ENCODE measurements around the gene SSTR3. TPM values are rescaled to one million over a fixed set of nuclear protein-coding genes. Genes with fewer than 3 reads are reported as not detected.

The SSTR3 gene
- total RNA-seq, 1 donor from 2014 or later = not detected

DNA sequence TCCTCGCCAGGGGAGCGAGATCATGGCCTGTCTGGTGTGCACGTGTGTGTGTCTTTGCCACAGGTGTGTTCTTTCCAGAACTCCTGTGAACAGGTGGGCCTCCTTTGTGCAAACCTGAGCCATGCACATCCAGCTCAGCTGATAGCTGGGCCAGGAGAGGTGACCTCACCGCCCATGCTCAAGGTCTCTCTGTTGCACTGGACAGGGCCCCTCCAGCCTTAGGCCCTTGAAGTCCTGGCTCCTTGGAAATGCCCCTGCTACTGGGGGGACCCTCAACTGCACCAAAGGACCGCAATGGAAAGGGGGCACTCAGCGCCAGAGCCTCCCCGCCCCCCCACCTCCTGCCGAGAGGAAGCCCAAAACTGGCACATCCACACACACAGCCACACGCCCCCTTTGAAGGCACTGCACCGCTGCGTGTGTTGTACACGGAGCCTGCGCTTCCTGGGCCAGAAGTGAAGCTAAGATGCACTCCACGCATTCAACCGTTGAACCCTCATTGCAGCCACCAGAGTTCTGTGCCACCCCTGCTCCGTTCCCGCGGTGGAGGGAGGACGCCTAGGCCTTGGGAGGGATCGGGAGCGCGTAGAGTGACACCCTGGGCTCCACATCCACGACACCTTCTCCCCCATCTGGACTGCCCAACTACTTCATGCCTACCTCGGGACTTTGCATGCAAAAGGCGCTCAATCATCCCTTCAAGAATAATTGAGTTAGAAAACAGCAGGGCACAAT lies 46.2 kb downstream of the SSTR3 start:
- Histone ChIP-seq H3K27ac (ENCODE audit: low read depth, low read length) (no peak overlapping the region), H3K4me1 (ENCODE audit: insufficient read depth, low read length) (no peaks in the 10 kb centered on the region), H3K36me3 (ENCODE audit: insufficient read depth, low read length) (no peaks in the 10 kb centered on the region), H2AFZ (ENCODE audit: low read depth, low read length) (no peak overlapping the region), H3K4me3 (ENCODE audit: insufficient read depth, low read depth, low read length) (no peak overlapping the region), H4K20me1 (ENCODE audit: insufficient read depth, low read length) (no peaks in the 10 kb centered on the region), H3K9me3 (ENCODE audit: insufficient read depth, low read depth, low read length) (peaks cover 3% of the 10 kb centered on the region), H3K27me3 (ENCODE audit: insufficient read depth, low read length) (no peaks in the 10 kb centered on the region), H3K79me2 (ENCODE audit: insufficient read depth, low read length) (no peaks in the 10 kb centered on the region), H3K9ac (ENCODE audit: low read length) (no peak overlapping the region), H3K4me2 (ENCODE audit: low read length) (no peak overlapping the region)
- Mint-ChIP-seq H3K36me3 (ENCODE audit: low read depth, unreplicated experiment) (no peaks in the 10 kb centered on the region), H3K9me3 (ENCODE audit: unreplicated experiment) (peaks cover 5% of the 10 kb centered on the region), H3K4me3 (ENCODE audit: unreplicated experiment) (no peak overlapping the region), H3K27me3 (ENCODE audit: low read depth, unreplicated experiment) (peaks cover 45% of the 10 kb centered on the region), H3K4me1 (ENCODE audit: low read depth, unreplicated experiment) (peaks cover 2% of the 10 kb centered on the region), H3K27ac (ENCODE audit: unreplicated experiment) (no peak overlapping the region)
- DNase-seq (ENCODE audit: low read depth) = no peak
- FAIRE-seq = no peak
- TF ChIP-seq, protein P1, sequence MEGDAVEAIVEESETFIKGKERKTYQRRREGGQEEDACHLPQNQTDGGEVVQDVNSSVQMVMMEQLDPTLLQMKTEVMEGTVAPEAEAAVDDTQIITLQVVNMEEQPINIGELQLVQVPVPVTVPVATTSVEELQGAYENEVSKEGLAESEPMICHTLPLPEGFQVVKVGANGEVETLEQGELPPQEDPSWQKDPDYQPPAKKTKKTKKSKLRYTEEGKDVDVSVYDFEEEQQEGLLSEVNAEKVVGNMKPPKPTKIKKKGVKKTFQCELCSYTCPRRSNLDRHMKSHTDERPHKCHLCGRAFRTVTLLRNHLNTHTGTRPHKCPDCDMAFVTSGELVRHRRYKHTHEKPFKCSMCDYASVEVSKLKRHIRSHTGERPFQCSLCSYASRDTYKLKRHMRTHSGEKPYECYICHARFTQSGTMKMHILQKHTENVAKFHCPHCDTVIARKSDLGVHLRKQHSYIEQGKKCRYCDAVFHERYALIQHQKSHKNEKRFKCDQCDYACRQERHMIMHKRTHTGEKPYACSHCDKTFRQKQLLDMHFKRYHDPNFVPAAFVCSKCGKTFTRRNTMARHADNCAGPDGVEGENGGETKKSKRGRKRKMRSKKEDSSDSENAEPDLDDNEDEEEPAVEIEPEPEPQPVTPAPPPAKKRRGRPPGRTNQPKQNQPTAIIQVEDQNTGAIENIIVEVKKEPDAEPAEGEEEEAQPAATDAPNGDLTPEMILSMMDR (IDR thresholded peaks at IDR 0.05; ENCODE audit: insufficient read depth, low read depth, low read length) = peak; percentile 83
- TF ChIP-seq EZH2 (IDR thresholded peaks at IDR 0.05; ENCODE audit: insufficient read depth, low read length) = no peak

DNA sequence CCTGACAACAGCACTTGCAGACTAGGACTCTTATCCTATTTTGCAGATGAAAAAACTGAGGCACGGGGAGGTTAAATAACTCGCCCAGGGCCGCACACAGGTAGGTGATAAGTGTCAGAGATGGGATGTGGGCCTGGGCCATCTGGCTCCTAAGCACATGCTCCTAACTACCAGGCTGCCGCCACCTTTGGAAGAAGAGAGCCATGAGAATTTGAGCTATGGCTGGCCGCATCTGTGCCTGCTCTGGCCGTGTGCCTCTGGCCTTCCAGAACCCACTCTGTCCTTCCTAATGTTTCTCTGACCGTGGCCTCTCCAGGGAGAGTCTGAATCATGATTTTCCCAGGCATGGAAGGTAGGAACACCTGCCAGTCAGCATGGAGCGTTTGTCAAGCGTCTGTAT lies 47.2 kb downstream of the SSTR3 start:
- H3K4me3 Mint-ChIP-seq (ENCODE audit: unreplicated experiment) = no peak overlapping the region

More for the DNA sequence above, 47.2 kb downstream of the SSTR3 start:
- no peak overlapping the region for H2AFZ ChIP-seq (ENCODE audit: low read depth, low read length)
- peaks cover 43% of the 10 kb centered on the region for H3K27me3 Mint-ChIP-seq (ENCODE audit: low read depth, unreplicated experiment)
- peaks cover 3% of the 10 kb centered on the region for H3K9me3 ChIP-seq (ENCODE audit: insufficient read depth, low read depth, low read length)
- H3K79me2 ChIP-seq (ENCODE audit: insufficient read depth, low read length) = no peaks in the 10 kb centered on the region
- H3K27ac ChIP-seq (ENCODE audit: low read depth, low read length) = no peak overlapping the region
- no peaks in the 10 kb centered on the region for H3K36me3 Mint-ChIP-seq (ENCODE audit: low read depth, unreplicated experiment)
- no peak overlapping the region for H3K27ac Mint-ChIP-seq (ENCODE audit: unreplicated experiment)
- no peak for TF ChIP-seq EZH2 (IDR thresholded peaks at IDR 0.05; ENCODE audit: insufficient read depth, low read length)
- TF ChIP-seq, protein P1 (IDR thresholded peaks at IDR 0.05; ENCODE audit: insufficient read depth, low read depth, low read length) = no peak
- no peaks in the 10 kb centered on the region for H3K36me3 ChIP-seq (ENCODE audit: insufficient read depth, low read length)
- no peaks in the 10 kb centered on the region for H4K20me1 ChIP-seq (ENCODE audit: insufficient read depth, low read length)
- no peaks in the 10 kb centered on the region for H3K27me3 ChIP-seq (ENCODE audit: insufficient read depth, low read length)
- FAIRE-seq (no peak), DNase-seq (ENCODE audit: low read depth) (no peak)
- no peak overlapping the region for H3K4me3 ChIP-seq (ENCODE audit: insufficient read depth, low read depth, low read length)
- H3K9me3 Mint-ChIP-seq (ENCODE audit: unreplicated experiment) = peaks cover 5% of the 10 kb centered on the region
- H3K4me1 ChIP-seq (ENCODE audit: insufficient read depth, low read length) = no peaks in the 10 kb centered on the region
- H3K4me1 Mint-ChIP-seq (ENCODE audit: low read depth, unreplicated experiment) = peaks cover 2% of the 10 kb centered on the region
- H3K9ac ChIP-seq (ENCODE audit: low read length) = no peak overlapping the region
- H3K4me2 ChIP-seq (ENCODE audit: low read length) = no peak overlapping the region
